ENCODE results near the gene PLRG1. TPM values are rescaled to one million over a fixed set of nuclear protein-coding genes. Genes with fewer than 3 reads are reported as not detected.

Gene PLRG1
- 61.5 and 68.1 TPM in 2 replicates for total RNA-seq

GRCh38 chr4:154549894-154550790 is at the start of gene PLRG1:
TSS of gene PLRG1 (minus strand) at chr4:154550400. CDS start at chr4:154550308, 92 bp downstream.

DNA sequence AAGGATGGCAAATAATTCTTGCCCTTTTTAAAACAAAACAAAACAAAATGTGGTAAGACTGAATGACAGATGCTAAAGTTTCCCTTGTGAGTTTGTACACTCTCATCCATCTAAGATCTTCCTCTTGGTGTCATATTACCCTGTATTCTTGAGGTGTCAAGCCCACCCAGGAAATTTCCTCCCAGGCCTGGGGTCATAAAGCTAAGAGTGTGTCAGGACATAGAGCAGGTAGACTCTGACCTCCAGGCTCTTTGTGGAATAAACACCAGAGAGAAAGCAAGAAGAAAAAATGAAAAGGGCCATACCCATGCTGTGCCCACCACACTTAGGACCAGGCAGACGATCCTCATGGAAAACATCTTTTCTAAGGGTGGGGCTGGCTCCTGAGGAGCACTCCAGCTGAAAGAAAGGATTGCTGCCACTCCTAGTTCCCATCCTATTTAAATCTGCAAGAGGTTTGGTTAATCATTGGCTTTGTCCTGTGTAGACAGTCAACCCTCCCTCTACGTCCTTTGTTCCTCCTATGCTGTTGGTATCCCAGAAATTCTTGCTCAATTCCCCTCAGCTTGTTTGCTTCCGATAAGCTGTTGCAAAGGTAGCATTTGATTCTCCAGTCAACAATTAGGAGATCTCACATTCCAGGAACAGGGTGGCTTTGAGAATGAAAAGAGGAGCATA is 40.3 kb upstream of the PLRG1 start, which contains the start of gene FGA:
TSS of gene FGA (minus strand) at position 414 of the 678 bp plus-strand sequence. CDS start at position 359, 55 bp downstream.

GRCh38 chr4:154562697-154563254 is 12.6 kb upstream of the PLRG1 start, which contains the start of gene FGB:
TSS of gene FGB (plus strand) at chr4:154563011. CDS start at chr4:154563019, 8 bp downstream.

DNA sequence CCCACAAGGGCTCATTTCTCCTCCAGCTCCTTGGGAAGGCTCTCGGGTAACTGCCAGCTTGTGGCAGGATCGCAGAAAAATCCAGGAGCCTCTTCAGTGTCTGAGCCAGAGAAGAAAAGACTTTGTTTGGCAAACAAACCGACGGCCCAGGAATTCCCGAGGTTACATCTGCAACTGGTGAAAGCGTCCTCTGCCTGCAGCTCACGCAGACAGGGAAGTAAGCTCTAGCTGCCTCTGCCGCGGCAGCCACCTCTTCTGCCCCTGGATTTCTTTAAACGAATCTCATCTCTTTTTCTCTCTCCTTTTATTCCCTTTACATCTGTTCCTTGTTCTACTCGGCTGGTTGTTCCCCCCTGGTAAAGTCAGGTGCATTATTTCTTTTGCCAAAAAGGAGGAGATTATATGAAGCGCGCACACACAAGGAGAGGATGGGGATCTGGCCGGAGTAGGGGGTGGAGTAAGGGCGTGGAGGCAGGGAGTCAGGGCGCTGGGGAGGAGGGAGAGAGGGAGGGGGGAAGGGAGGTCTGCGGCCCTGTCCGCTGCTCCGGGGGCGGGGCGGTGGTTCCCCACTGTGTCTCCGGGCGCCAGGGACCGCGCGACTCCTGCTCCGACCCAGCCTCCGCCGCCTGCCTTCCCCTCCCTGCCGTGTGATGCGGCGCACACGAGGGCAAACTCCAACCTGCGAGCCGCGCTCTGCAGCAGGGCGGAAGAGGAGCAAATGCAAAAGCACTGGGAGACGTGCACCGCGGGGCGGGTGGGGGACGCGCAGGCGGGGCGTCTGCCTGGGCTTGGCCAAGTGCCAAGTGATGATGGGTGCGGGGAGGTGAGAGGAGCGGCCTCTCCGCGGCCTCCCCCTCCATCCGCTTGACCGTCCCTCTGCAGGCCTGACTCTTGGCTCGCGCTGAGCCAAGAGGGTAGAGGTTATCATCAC is 58.6 kb downstream of the PLRG1 start, which contains the start of gene DCHS2:
TSS of gene DCHS2 (minus strand) at position 459 of the 931 bp plus-strand sequence. CDS start at position 15, 444 bp downstream.

Other genes with a start within 250 kb of the PLRG1 start
- gene DCHS2, start 58.6 kb downstream of the PLRG1 start, total RNA-seq, result not detected in 2 replicates
- not detected in 2 replicates for gene FGB, start 12.6 kb upstream of the PLRG1 start, total RNA-seq
- not detected in 2 replicates for gene FGA, start 40.3 kb upstream of the PLRG1 start, total RNA-seq
- not detected in 2 replicates for gene FGG, start 62.3 kb upstream of the PLRG1 start, total RNA-seq
- gene LRAT, start 193.6 kb upstream of the PLRG1 start, total RNA-seq, result not detected in 2 replicates
- gene RBM46, start 230.9 kb upstream of the PLRG1 start, total RNA-seq, result not detected in 2 replicates

Measured in mammary microvascular endothelial cell (primary cell).